ENCODE data around the gene SPG7. TPM values are rescaled to one million over a fixed set of nuclear protein-coding genes. Genes with fewer than 3 reads are reported as not detected.

The SPG7 gene
- total RNA-seq, 1 experiment from 2014 or later, result 141 TPM

GRCh38 chr16:89523680-89524344 is 15.6 kb downstream of the SPG7 start:
- DNase-seq (ENCODE audit: low spot score), result no peak
- Mint-ChIP-seq H3K9me3 (no peaks in the 10 kb centered on the region), H3K27me3 (ENCODE audit: low read depth) (no peaks in the 10 kb centered on the region), H3K27ac (no peak overlapping the region), H3K4me1 (peaks cover 11% of the 10 kb centered on the region), H3K4me3 (no peak overlapping the region), H3K36me3 (peaks cover 70% of the 10 kb centered on the region)
- TF ChIP-seq USF1 (CRISPR knock-in tag; IDR thresholded peaks at IDR 0.05), result no peak
- no peak for TF ChIP-seq NFE2L1 (CRISPR knock-in tag; IDR thresholded peaks at IDR 0.05)
- no peak for TF ChIP-seq TP53 (CRISPR knock-in tag; IDR thresholded peaks at IDR 0.05)
- no peak for TF ChIP-seq SMAD4 (CRISPR knock-in tag; IDR thresholded peaks at IDR 0.05)
- no peak for TF ChIP-seq JAZF1 (CRISPR knock-in tag; IDR thresholded peaks at IDR 0.05)
- no peak for TF ChIP-seq ATF2 (CRISPR knock-in tag; IDR thresholded peaks at IDR 0.05; ENCODE audit: borderline replicate concordance, low read depth)
- no peak for TF ChIP-seq MXD4 (CRISPR knock-in tag; IDR thresholded peaks at IDR 0.05; ENCODE audit: borderline replicate concordance)
- no peak for TF ChIP-seq ZNF425 (CRISPR knock-in tag; conservative IDR thresholded peaks at IDR 0.05)
- no peak for ATAC-seq
- CTCF ChIA-PET, result no interaction called here
- POLR2A ChIA-PET, result no interaction called here

GRCh38 chr16:89525146-89525913 is 17.1 kb downstream of the SPG7 start:
- ATAC-seq (peak; percentile 48), DNase-seq (ENCODE audit: low spot score) (no peak)
- Mint-ChIP-seq H3K9me3 (no peaks in the 10 kb centered on the region), H3K4me3 (no peak overlapping the region), H3K27me3 (ENCODE audit: low read depth) (no peaks in the 10 kb centered on the region), H3K4me1 (peaks cover 11% of the 10 kb centered on the region), H3K36me3 (peaks cover 74% of the 10 kb centered on the region), H3K27ac (no peak overlapping the region)
- ChIA-PET CTCF (interaction anchor here (1.0 to 1.5 kb wide), 6 partner anchors 32 to 285 kb away, joined by 3 to 4 read pairs (median 3); no protein-coding TSS in a partner anchor), POLR2A (no interaction called here)
- TF ChIP-seq IRF1 (CRISPR knock-in tag; IDR thresholded peaks at IDR 0.05) (no peak), SMAD4 (CRISPR knock-in tag; IDR thresholded peaks at IDR 0.05) (no peak), ESRRA (CRISPR knock-in tag; IDR thresholded peaks at IDR 0.05; ENCODE audit: borderline replicate concordance) (no peak), E2F5 (CRISPR knock-in tag; IDR thresholded peaks at IDR 0.05) (no peak), E2F1 (CRISPR knock-in tag; IDR thresholded peaks at IDR 0.05) (no peak), ZNF219 (CRISPR knock-in tag; IDR thresholded peaks at IDR 0.05; ENCODE audit: borderline replicate concordance) (no peak), ERG (CRISPR knock-in tag; IDR thresholded peaks at IDR 0.05) (no peak), TP53 (CRISPR knock-in tag; IDR thresholded peaks at IDR 0.05) (no peak)

Measured in WTC11 (cell line).